ENCODE measurements around the gene SARS2.
"Not testable (repeated sequence)": the region's sequence is repeated elsewhere in the genome, so short reads cannot be mapped to it uniquely, and the experiment has no call there.

Gene SARS2

DNA sequence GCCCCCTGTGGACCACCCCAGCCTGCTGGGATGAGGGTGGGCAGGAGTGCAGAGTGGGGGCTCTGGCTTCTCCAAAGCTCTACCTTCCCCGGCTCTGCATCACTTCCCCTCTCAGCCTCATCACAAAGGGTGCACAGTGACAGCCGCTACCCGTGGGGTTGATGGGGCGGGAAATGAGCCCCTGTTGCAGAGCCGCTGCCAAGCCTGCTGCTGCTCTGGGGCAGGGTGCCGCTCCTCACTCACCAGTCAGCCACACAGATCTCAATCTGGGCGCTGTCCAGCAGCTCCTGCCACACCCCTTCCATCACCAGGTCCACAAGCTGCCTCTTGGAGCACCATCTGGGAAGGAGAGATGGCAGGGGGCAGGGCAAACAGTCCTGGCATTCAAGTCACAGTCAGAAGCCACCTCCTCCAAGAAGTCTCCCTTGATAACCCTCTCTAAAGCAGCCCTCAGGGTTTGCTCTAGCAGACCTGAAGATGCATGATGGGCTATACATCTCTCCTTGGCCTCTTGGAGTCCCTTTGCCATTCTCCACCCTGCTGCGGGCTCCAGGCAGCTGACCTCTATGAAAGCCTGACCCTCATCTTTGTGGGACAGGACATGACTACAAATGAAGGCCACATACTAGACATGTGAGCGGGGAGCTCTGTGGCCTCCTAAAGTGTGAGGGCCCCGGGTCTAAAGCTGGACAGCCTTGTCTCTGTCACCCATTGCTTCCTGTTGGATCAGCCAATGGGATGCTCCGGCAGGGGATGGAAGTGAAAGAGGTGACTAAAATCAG, 15.9 kb upstream of the SARS2 start:
- DNase-seq (ENCODE audit: low read depth in 3 of 3), result no peak

DNA sequence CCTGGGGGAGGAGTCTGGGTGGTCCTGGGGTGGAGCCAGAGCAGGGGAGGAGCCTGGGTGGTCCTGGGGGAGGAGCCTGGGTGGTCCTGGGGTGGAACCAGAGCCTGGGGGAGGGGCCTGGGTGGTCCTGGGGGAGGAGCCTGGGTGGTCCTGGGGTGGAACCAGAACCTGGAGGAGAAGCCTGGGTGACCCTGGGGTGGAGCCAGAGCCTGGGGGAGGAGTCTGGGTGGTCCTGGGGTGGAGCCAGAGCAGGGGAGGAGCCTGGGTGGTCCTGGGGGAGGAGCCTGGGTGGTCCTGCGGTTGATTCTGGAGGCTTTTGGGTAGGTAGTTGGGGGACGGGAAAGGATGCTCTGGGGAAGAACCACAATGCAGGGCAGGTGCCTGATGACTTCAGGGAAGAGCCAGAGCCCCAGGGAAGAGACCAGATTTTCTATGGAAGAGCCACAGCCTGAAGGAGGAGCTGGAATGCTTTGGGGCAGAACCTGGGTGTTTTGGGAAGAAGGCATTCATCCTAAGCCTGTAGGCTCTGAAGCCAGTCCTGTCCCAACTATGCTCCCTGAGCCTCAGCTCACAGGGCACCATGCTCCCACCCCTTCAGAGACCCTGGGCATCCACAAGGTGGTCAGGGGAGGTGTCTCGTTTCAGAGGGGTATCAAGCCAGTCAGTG, 15.1 kb upstream of the SARS2 start:
- no peak for DNase-seq (ENCODE audit: low read depth in 3 of 3)

DNA sequence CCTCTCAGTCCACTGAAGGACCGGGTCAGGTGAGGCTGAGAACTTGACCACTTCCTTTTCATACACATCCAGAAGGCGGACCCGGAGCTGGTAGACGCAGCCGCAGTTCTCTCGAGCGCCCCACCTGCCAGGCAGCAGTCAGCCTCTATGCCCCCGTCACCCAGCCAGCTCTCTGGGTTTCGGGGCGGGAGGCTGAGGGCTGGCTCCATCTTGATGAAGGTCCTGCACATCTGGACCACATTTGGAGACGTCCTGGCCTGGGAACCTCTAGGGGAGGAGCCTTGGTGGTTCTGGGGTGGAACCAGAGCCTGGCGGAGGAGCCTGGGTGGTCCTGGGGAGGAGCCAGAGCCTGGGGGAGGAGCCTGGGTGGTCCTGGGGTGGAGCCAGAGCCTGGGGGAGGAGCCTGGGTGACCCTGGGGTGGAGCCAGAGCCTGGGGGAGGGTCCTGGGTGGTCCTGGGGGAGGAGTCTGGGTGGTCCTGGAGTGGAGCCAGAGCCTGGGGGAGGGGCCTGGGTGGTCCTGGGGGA, 14.5 kb upstream of the SARS2 start:
- no peak for DNase-seq (ENCODE audit: low read depth in 3 of 3)

DNA sequence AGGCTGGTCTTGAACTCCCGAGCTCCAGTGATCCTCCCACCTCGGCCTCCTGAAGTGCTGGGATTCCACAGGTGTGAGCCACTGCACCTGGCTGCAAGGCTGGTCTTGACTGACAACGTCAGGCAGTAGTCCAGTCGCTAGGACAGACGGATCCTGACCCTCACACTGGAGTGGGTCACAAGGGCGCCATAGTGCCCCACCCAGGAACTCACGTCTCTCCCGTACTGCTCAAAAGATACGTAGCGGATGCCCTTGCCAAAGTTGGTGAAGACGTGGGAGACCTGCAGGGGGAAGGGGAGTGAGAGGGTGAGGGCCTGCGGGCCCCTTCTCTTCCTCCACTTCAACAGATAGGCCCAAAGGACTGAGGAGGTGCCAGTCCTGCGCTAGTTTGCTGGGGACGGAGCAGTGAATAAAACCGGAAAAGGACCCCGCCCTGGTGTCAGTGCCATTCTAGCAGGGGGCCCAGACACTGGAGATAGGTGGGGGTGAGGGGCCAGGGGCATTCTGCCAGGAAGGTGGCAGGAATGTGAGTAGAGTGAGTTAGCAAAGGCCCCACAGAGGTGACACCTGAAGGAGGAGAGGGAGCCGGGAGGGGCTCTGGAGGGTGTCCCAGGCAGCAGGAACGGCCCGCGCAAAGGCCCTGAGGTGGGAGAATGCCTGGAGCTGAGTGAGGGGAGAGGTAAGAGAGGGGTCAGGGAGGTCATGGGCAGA, 12.1 kb upstream of the SARS2 start:
- no peak for DNase-seq (ENCODE audit: low read depth in 3 of 3)

DNA sequence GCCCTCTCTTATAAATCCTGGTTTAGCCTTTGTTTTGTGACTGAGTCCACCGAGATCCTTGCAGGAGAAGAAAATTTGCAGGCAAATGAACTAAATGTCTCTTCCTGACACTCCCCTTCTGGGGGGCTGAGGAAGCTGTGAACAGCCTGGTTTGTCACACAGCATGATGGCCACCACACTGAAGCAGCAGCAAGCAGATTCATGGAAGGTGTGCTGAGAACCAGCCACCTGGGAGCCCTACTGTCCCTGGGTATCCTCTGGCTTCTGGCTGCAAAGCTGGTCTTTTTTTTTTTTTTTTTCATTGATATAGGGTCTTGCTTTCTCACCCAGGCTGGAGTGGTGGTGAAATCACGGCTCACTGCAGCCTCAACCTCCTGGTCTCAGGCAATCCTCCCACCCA, 11.4 kb upstream of the SARS2 start:
- DNase-seq (ENCODE audit: low read depth in 3 of 3), result no peak

DNA sequence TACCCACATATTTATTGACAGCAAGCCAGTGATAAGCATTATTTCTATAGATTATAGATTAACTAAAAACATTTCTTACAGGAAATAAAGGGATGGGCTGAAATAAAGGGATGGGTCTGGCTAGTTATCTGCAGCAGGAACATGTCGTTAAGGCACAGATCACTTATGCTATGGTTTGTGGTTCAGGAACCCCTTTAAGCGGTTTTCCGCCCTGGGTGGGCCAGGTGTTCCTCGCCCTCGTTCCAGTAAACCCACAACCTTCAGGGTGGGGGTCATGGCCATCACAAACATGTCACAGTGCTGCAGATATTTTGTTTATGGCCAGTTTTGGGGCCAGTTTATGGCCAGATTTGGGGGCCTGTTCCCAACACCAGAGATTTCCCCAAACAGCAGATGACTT, 10.9 kb upstream of the SARS2 start:
- DNase-seq (ENCODE audit: low read depth in 3 of 3), result not testable (repeated sequence)

DNA sequence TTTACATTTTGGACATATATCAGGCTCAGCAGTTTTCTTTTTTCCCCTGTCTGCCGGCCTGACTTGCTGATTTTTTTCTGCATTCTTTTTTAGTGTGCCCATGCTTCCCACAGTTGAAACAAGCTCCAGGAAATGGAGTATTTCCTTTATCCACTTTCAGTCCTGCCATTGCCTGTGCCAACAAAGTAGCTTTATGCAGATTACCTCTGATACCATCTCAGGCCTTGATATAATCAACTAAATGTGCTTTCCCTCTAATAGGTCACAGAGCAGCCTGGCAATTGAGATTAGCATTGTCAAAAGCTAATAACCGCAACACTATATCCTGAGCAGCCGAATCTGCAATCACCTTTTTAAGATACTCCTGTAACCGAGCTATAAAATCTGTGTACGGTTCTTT, 9.4 kb upstream of the SARS2 start:
- DNase-seq (ENCODE audit: low read depth in 3 of 3), result no peak

DNA sequence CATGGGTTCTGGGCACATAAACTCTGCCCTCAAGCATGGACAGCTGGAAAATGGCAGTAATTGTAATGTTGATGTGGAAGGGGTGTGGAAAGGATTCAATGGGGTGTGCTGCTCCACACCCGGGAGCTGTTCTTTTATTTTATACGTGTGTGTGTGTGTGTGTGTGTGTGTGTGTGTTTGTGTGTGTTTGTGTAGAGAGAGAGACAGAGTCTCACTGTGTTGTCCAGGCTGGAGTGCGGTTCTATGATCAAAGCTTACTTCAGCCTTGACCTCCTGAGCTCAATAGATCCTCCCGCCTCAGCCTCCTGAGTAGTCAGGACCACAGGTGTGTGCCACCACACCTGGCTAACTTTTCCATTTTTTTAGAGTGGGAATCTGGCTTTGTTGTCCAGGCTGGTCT, 3.0 kb upstream of the SARS2 start:
- no peak for DNase-seq (ENCODE audit: low read depth in 3 of 3)

DNA sequence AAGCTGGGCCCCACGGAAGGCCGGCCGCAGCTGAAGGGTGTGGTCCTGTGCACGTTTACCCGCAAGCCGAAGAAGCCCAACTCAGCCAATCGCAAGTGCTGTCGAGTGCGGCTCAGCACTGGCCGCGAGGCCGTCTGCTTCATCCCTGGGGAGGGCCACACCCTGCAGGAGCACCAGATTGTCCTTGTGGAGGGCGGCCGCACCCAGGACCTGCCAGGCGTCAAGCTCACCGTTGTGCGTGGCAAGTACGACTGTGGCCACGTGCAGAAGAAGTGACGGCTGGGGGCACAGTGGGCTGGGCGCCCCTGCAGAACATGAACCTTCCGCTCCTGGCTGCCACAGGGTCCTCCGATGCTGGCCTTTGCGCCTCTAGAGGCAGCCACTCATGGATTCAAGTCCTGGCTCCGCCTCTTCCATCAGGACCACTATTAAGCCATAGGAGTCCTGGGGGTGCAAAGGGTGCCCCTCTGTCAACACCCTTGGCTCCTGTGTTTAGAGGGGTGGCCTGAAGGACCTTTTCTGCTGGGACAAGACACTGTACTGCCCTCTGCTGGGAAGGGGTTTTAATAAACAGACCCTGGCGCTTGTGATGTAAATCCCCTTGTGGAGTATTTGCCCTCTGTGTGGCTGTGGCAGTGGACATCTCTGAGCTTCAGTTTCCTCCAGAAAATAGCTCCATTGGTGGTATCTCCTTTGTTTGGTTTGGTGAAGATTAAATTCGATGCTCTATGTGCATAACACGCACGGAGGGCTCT, 2.0 kb upstream of the SARS2 start:
- DNase-seq (ENCODE audit: low read depth in 3 of 3), result peak in 1 of 3 experiments; percentile 14

DNA sequence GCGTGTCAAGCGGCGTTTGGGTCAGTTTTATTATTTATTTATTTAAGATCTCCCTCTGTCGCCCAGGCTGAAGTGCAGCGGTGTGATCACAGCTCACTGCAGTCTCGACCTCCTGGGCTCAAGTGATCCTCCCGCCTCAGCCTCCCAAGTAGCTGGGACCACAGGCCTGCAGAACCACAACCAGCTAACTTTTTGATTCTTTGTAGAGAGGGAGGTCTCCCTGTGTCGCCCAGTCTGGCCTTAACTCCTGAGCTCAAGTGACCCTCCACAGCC, 894 bp upstream of the SARS2 start:
- no peak for DNase-seq (ENCODE audit: low read depth in 3 of 3)

DNA sequence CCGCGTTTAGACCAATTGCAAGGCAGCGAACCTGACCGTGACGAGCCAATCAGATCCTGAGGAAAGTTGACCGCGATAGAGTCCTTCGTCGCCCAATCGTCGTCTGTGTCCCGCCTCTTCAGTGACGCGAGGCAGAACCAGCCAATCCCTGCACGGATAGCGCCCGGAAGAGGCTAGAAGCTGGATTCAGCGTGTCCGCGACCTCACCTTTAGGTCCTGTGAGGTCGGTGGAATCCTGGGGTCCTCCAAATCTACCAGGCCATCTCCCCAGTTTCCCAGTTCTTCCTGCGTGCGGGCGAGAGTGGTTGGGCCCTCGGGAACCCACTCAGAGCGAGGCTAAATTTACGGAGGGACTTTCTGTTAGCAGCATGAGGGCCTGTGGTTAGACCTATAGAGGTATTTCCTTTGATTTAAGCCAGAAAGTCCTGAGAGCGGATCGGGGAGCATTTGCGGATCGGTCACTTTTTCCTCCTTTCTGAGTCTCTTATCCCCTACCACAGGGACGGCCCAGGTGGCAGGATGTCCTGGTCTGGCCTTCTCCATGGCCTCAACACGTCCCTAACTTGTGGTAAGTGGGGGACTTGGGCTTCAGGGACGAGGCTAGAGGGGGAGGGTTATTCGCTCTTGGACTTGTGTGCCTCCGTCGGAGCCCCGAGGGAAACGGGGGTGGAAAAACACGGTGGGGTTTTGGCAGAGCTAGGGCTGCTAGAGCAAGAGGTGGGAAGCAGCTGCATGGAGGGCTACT, 385 bp upstream of the SARS2 start, which contains the start of gene MRPS12:
MRPS12 (plus strand) TSS at position 169 of the 745 bp plus-strand sequence; CDS start at position 520, 351 bp downstream.
- DNase-seq (ENCODE audit: low read depth in 3 of 3), result peak in 2 of 3 experiments; percentile 97

DNA sequence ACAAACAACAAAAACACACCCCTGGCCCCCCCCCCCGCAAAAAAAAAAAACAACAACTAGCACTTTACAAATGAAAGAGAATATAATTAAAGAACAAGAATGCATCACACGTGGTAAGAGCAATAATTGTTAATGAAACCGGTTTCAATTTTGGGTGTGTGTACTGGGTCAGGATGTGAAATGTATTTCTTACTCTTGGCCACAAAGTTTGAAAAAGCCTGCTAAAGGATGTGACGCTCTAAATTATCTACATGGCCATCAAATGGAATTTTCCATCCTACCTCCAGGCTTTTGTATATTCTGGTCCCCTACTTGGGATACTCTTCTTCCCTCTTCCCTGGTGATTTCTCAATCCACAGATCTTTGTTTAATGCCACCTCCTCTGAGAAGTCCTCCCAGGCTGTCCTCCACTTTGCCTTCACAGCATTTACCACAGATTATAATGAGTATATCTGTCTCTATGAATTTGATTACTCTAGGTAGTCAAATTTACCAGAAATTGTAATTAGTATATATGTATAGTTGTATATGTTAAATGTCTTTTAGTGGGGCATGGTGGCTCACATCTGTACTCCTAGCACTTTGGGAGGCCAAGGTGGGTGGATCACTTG, 2.1 kb downstream of the SARS2 start:
- DNase-seq (ENCODE audit: low read depth in 3 of 3), result no peak

DNA sequence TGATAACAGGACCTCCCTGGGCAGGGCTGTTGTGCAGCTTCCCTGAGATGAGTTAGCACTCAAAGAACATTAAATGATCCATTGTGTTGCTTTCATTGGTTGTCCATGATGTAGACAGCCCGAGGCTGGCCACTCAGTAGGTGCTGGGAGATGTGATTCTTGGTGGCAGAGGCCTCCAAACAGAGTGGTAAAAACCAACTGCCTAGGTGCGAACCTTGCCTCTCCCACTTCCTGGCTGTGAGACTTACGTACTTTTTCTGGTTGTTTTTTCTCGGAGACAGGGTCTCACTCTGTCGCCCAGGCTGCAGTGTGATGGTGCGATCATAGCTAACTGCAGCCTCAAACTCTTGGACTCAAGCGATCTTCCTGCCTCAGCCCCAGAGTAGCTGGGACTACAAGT, 6.2 kb downstream of the SARS2 start:
- DNase-seq (ENCODE audit: low read depth in 3 of 3), result no peak

DNA sequence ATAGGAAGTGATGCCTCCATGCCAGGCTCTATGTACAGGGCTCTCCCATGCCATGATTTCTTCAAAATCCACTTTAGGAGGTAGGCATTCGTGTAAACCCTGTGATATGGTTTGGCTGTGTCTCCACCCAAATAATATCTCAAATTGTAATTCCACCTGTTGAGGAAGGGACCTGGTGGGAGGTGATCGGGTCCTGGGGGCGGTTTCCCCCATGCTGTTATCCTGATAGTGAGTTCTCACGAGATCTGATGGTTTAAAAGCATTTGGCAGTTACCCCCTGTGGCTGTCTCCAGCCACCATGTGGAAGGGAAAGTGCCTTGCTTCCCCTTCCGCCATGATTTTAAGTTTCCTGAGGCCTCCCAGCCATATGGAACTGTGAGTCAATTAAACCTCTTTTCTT, 8.1 kb downstream of the SARS2 start:
- no peak for DNase-seq (ENCODE audit: low read depth in 3 of 3)

DNA sequence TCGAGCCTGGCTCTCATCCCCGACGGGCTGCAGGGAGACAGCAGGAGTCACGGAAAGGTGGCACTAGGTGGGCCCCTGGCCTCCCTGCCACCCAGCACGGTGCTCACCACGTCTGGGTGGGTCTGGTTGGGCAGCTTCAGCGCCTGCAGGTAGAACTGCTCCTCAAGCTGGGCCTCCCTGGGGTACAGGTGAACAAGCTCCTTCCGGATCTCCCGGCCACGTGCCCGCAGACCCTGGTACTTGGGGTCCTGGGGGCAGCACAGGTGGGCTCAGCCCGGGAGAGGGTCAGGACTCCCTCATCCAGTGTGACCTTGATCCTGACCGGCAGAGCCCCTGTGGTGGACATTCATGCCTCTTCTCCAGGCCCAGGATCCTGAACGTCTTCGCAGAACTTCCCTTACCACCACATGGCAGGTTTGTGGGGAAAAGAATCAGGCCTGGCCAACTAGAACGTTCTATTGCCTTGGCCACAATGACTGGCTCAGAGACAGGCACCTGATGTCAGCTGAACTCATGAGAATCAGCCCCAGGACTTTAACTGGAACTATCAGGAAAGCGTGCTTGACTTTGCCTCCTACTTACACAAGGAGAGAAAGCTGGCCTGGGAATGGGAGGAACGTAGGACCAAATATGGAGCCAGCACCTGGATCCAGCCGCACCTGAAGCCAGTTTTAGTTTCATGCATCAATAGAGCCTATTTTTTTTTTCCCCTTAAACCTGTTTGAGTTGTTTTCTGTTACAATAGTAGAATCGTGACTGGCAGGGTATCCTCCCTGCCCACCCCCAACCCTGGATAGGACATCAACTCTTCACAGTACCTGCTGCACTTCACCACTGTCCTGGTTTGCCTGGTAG, 8.9 kb downstream of the SARS2 start:
- no peak for DNase-seq (ENCODE audit: low read depth in 3 of 3)

DNA sequence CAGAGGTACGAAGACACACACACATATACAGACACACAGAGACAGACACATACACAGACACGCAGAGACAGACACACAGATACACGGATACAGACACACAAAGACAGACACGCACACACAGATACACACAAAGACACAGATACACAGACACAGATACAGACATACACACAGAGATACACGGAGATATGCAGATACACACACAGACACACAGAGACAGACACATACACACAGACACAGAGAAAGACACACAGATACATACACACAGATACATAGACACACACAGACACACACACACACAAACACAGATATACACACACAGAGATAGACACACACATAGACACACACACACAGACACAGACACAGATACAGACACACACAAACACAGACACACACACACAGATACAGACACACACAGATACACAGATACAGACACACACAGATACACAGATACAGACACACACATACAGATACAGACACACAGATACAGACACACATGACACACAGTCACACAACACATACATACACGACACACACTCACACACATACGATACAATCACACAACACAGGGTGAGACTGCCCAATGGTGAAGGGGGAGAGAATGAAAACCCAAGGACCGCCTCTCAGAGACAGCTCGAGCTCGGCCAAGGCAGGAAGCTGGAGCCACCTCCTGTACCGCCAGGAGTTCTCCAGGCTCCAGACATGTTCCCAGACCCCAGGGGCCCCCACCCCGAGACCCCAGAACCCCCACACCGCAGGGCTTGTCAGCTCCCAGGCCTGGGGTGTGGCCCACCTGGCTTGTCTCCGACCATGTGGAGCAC, 9.8 kb downstream of the SARS2 start:
- DNase-seq (ENCODE audit: low read depth in 3 of 3), result no peak

DNA sequence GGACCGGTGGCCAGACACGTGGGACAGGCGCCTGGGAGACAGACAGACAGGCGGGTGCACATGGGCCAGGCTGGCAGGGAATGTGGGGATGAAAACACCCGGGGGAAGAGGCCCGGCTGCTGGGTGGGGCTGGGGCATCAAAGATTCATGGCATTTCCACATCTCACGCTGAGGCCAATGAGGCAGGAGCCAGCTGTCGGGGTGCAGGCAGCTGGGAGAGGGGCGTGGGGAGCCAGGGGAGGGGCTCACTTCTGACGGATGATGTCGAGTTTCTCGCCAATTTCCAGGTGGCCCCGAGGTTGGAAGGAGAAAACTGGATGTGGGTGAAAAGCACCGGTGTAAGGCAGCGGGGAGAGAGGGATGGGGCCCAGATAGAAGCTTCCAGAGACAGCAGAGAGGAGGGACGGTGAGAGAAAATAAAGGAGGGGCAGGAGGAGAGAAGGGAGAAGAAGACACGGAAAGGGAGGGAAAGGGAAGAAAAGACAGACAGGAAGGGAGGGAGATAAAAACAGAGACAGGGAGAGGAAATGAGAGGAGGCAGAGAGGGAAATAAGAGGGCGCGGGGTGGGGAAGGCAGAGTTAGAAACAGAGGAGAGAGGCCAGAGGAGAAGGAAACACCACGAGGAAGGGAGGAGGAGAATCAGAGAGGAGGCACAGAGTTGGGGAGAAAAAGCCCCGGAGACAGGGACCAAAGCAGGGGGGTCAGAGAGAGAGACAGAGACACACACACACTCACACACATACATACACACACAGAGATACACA, 10.5 kb downstream of the SARS2 start:
- DNase-seq (ENCODE audit: low read depth in 3 of 3), result no peak

DNA sequence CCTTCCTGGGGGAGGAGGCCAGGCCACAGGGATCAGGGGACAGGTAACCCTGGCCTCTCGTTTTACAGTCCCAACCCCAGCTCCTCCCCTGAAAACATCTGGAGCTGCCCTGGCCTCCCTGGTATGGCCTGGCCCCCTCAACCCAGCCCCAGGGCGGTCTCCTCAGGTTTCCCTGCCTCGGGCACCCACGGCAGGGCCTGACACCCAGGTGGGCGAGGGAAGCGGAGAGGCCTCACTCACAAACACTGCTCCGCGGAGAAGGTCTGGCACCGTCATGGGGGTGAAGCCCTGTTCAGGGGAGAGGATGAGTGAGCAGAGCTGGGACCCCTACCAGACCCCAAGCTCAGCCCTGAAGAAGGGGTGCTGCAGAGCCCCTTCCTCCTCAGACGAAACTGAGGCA, 12.0 kb downstream of the SARS2 start:
- DNase-seq (ENCODE audit: low read depth in 3 of 3), result no peak

Measured in stimulated activated CD4-positive, alpha-beta T cell treated with anti-CD3 and anti-CD28 coated beads, TNF-alpha, amount 100 ng/mL, for 4 hours (primary cell).